AG10803 (cell line): ENCODE measurements around the gene CDH23.

ENCODE experiments used
- DNase-seq: peaks from one replicate; pipeline ENCODE4 v3.0.0; 2010; ENCODE audit warnings: low read depth
- H3K4me3 ChIP-seq: 2 replicates; pipeline ENCODE4 v1.5.1; 2011; ENCODE audit warnings: mild to moderate bottlenecking, low read length, control low read depth
- CTCF ChIP-seq: conservative IDR thresholded peaks from 2 replicates; pipeline ENCODE4 v1.5.1; 2011; ENCODE audit warnings: mild to moderate bottlenecking, low read length, control low read depth, inconsistent platforms

CDH23 gene

DNA sequence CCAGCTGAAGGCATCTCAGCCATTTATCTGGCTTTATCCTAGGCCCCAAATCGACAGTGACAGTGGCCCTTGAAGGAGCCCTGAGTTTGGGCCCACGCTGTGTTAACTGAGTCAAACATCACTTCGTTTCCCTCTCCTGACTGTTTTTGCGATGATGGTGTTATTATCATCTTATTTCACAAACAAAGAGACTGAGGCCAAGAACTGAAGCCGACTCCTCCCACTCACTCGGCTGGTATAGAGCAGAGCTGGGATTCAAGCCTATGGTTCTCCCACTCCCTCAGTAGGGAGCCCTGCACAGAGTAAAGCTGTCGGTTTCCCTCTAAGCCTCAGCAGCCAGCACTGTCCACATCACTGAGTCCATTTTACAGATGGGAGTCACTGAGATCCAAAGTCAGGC is 141.0 kb downstream of the CDH23 start:
- H3K4me3 ChIP-seq = no peak overlapping the region
- no peak for DNase-seq
- no peak for TF ChIP-seq CTCF

DNA sequence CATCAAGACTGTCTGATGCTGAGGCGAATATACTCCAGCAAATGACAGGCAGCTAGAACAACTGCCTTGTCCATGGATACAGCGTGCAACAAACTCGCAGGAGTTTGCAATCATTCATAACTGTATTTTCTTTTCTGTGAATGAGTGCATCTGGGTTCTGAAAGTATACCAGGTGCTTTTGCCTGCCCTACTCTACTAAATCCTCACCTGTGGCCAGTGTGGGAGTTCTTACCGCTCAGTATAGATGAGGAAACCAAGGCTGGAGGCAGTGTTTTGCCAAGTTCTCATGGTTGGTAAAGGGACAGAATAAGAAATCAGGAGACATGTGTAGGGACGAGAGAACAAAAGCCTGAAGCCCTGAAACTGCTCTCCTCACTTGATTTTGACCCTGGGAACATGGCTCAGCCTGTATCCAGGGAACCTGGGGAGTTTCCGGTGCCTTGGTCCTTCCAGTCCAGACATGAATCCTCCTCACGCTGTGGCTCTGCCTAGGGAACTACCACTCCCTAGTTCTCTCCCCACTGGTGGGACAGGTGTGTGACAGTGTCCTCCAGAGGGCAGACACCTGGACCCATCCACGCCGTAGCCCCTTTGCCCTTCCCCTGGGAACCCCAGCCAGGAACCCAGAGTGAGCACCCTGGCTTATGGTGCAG is 142.0 kb downstream of the CDH23 start:
- no peak overlapping the region for H3K4me3 ChIP-seq
- no peak for DNase-seq
- no peak for TF ChIP-seq CTCF

DNA sequence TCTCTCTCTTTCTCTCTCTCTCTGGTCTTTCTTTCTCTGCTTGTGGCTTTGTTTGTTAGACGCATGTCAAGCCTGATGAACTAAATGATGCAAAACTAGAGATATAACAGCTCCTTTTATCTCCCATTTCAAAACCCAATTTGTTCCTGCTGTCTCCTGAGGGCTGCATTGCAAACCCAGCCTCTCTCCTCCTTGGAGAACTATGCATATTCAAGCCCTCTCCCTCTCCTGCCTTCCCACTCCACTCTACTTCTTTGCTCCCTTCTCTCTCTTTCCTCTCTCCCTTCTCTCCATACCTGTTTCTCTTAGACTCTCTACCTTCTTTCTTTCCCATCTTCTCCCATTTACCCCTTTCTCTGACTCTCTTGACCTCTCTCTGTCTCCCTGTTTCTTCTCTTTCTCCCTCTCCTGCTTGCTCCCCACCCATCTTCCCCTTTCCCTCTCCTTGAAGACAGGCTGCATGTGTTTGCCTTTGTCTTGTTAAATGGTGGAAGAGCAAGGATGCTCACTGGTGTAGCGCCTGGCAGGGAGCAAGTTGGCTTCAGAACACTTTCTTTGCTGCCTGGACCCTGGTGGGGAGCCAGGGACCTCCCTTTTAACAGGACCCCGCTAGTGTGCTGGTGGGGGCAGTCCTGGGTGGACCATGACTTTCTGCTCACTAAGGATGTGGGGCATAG is 142.9 kb downstream of the CDH23 start:
- H3K4me3 ChIP-seq = no peak overlapping the region
- TF ChIP-seq CTCF = no peak
- DNase-seq = no peak

- H3K4me3 ChIP-seq = no peak overlapping the region
- no peak for DNase-seq
- TF ChIP-seq CTCF = no peak
Measured at GRCh38 chr10:71542478-71542877, 145.8 kb downstream of the CDH23 start.

- H3K4me3 ChIP-seq = no peak overlapping the region
- no peak for TF ChIP-seq CTCF
- DNase-seq = no peak
Measured at GRCh38 chr10:71543608-71544170, 147.0 kb downstream of the CDH23 start.

GRCh38 chr10:71545001-71545400 is 148.3 kb downstream of the CDH23 start:
- no peak for DNase-seq
- TF ChIP-seq CTCF = no peak
- no peak overlapping the region for H3K4me3 ChIP-seq

- no peak overlapping the region for H3K4me3 ChIP-seq
- DNase-seq = no peak
- no peak for TF ChIP-seq CTCF
Measured at GRCh38 chr10:71546220-71546619, 149.5 kb downstream of the CDH23 start.
